Ramos (cell line): ENCODE data around the gene KCNF1.

Experiments used
- in situ Hi-C: fragments of 300-500 bp; cut with MboI; formaldehyde crosslinking; loops from one replicate; pipeline ENCODE4 v1.14.3; 2022; ENCODE audit warnings: low sequenced_read_pairs; ENCODE audit not compliant: unreplicated experiment

Gene KCNF1

DNA sequence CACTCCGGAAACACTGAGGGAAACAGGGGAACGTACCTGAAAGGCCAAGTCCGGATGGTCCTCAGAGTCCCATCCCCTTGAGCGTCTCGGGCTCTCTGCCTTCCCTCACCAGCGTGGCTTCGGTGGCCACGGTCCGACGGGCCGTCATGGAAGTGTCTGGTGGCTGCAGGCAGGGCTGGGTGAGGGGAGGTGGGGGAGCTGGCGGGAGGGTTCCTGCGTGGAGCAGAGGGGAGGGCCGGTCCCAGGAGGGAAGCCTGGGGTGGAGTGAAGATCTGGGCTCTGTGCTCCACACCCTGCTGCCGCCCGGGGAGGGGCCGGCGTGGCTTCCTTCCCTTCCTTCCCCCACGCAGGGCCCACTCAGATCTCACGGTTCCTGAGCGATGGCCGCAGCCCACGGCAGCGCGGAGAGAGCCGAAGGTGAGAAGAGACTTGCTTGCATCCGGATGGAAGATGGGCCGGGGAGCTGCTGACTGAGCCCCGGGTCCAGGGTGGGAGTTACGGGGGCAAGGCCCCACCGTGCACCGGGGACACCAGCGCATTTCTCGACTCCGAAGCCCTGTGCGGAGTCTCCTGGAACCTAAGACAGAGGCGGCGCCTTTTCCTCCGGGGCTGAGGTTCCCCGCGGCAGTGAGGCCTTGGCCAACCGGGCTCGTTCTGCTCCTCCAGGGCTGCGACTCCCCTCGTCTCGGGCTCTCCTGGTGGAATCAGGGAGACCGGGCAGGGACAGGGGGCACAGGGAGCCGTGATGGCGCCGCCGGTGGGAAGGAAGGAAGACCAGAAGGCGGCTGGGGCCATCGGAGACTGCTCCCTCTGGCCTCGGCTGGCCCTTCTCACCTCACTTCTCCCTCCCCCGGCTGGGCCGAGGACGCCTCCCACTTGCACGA is 49.1 kb downstream of the KCNF1 start:
- in situ Hi-C loops: no loop called here

DNA sequence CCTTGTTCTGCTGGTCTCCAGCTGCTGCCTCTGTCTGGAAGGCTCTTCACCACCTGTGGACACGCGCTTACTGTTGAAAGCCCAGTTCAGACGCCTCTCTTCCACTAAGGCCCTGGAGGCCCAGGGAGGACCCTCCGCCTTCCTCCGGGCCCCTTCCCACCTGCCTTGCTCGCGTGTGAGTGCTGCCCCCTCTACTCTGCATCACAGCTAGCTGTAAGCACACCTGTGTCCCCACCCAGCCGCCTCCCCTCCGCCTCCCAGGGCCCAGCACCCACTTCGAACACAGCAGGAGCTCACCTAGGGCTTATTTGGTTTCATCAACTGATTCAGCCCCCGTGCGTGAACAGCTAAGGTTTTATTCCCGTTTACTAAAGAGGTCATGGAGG is 49.7 kb downstream of the KCNF1 start:
- in situ Hi-C loops: no loop called here

DNA sequence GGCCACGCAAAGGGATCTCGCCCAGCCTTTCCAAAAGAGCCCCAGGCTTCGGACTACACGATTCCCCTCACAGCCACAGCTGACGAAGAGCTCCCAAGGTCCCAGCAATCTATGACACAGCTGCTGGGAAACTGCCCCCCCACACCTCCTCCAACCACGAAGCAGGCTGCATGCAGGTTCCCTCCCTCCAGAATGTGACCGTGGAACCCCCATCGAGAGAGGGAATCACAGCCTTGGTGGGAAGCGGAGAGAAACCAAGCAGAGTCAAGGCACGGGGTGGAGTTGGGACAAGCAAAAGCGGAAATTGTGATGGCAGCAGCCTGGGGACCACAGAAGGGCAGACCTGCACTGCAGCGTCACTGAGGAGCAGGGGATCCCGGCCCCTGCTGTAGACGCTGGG is 50.3 kb downstream of the KCNF1 start:
- in situ Hi-C loops: no loop called here

DNA sequence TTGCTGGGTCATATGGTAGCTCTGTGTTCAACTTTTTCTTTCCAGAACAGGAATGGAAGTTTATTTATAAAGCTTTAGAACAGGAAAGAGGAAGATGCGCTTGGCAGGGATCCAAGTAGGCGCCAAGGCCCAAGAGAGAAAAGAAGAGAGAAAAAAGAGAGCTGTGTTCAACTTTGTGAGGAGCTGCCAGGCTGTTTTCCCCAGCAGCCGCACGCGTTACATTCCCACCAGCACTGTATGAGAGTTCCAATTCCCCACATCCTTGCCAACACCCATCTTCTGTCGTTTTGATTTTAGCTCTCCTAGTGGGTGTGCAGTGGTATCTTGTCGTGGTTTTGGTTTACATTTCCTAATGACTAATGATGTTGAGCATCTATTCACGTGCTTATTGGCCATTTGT is 51.4 kb downstream of the KCNF1 start:
- in situ Hi-C loops: no loop called here
